Measurements from ENCODE around the gene CACNA1S. TPM values are rescaled to one million over a fixed set of nuclear protein-coding genes. Genes with fewer than 3 reads are reported as not detected.

Gene CACNA1S
- total RNA-seq, 1 donor from 2014 or later, result not detected

GRCh38 chr1:200991097-200991614, 121.1 kb downstream of the CACNA1S start:
- intact Hi-C loops (cut with DNase I), result no loop called here
- Histone ChIP-seq H3K27ac (no peak overlapping the region), H3K36me3 (no peaks in the 10 kb centered on the region), H3K27me3 (no peaks in the 10 kb centered on the region), H3K9me3 (no peaks in the 10 kb centered on the region), H3K4me3 (no peak overlapping the region), H3K4me1 (no peaks in the 10 kb centered on the region)
- TF ChIP-seq CTCF (IDR thresholded peaks at IDR 0.05), result no peak
- DNase-seq (ENCODE audit: low spot score in 2 of 2), result no peak

GRCh38 chr1:200990114-200990513, 122.1 kb downstream of the CACNA1S start:
- Histone ChIP-seq H3K36me3 (no peaks in the 10 kb centered on the region), H3K4me1 (no peaks in the 10 kb centered on the region), H3K27me3 (no peaks in the 10 kb centered on the region), H3K27ac (no peak overlapping the region), H3K9me3 (no peaks in the 10 kb centered on the region), H3K4me3 (no peak overlapping the region)
- no peak for TF ChIP-seq CTCF (IDR thresholded peaks at IDR 0.05)
- intact Hi-C loops (cut with DNase I), result no loop called here
- no peak for DNase-seq (ENCODE audit: low spot score in 2 of 2)

Other genes with a start within 250 kb of the CACNA1S start
- not detected for gene GPR25, start 239.4 kb downstream of the CACNA1S start, total RNA-seq
- not detected for gene INAVA, start 217.5 kb downstream of the CACNA1S start, total RNA-seq
- 10.2 TPM for gene KIF21B, start 88.7 kb downstream of the CACNA1S start, total RNA-seq
- not detected for gene ASCL5, start 14.8 kb upstream of the CACNA1S start, total RNA-seq
- gene TMEM9, start 42.0 kb upstream of the CACNA1S start, total RNA-seq, result 45.8 TPM
- not detected for gene IGFN1, start 78.4 kb upstream of the CACNA1S start, total RNA-seq
- gene PKP1, start 171.1 kb upstream of the CACNA1S start, total RNA-seq, result not detected

Measured in ascending aorta (tissue), 2 donors.